ENCODE data around the gene SH3RF3.

- TF ChIP-seq CTCF (IDR thresholded peaks at IDR 0.05) (no peak), POLR2A (IDR thresholded peaks at IDR 0.05) (no peak)
Observed at GRCh38 chr2:109295781-109296117, 166.7 kb downstream of the SH3RF3 start.

All from adrenal gland (tissue), 5 donors.